HG03378 (cell line): Measurements from ENCODE around the gene PARS2.

ENCODE experiments used
- ATAC-seq: cut with Tn5 transposase; IDR thresholded peaks from one replicate; pipeline ENCODE4 v1.9.1; 2021; ENCODE audit warnings: mild to moderate bottlenecking, moderate library complexity; ENCODE audit not compliant: unreplicated experiment

PARS2 gene

GRCh38 chr1:54800041-54800898 is 35.9 kb upstream of the PARS2 start:
- no peak for ATAC-seq

GRCh38 chr1:54798769-54799641 is 34.7 kb upstream of the PARS2 start:
- peak; percentile 57 for ATAC-seq

GRCh38 chr1:54798206-54798605 is 33.9 kb upstream of the PARS2 start:
- ATAC-seq: no peak

DNA sequence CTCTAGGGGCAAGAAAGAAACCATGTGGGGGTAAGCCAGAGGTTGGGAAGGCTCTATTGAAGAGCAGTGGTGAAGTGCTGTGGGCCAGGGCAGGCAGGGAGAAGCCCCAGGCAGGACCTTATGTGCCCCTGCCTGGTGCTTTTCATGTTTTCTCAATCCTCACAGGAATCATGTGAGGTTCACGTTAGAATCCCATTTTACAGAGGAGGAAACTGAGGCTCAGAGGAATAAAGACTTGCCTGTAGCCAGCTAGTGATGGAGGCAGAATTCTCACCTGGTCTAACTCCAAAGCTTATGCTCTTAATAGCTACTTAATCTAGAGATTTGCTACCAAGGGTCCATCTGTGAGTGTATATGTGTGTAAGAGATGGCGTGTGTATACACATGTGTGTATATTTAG is 32.6 kb upstream of the PARS2 start:
- ATAC-seq: no peak

DNA sequence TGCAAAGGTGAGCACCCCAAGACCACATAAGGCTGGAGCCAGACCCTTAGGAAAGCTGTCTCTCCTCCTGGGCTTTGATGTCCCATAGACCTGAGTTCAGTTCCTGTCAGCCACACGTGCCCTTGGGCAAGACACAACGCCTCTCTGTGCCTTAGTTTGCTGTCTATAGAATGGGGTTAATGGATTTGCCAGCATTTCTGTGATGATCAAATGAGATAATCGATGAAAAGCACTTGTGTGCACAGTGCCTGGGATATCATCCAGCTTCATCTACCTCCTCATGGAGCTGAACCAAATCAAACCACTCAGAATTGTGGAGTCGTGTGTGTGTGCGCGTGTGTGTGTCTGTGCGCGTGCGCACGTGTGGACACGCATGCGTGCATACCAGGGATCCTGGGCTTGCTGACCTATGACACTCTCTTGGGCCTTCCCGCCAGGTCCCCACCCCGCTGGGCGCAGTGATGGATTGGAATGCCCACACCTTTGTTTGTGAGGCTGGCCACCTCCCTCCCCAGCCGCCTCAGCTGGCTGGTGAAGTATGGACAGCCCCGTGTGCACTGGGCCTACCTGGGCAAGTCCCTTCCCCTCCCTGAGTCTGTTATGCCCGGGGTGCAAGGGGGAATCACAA is 31.6 kb upstream of the PARS2 start:
- no peak for ATAC-seq

DNA sequence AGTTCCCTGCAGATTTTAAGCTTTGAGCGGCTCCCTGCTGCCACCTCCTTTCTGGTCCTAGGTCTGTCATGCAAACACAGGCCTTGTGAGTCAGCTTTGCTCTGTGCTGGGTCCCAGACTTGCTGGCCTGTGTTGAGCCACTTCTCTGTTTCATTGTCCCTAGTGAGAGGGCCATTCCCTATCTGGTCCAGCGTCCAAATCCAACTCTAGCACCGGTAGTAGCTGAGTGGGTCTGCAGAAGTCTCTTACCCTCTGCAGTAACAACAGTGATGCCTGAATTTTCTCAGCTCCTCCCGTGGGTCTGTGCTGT is 31.0 kb upstream of the PARS2 start:
- ATAC-seq: no peak

GRCh38 chr1:54794451-54795355 is 30.4 kb upstream of the PARS2 start:
- ATAC-seq: no peak

DNA sequence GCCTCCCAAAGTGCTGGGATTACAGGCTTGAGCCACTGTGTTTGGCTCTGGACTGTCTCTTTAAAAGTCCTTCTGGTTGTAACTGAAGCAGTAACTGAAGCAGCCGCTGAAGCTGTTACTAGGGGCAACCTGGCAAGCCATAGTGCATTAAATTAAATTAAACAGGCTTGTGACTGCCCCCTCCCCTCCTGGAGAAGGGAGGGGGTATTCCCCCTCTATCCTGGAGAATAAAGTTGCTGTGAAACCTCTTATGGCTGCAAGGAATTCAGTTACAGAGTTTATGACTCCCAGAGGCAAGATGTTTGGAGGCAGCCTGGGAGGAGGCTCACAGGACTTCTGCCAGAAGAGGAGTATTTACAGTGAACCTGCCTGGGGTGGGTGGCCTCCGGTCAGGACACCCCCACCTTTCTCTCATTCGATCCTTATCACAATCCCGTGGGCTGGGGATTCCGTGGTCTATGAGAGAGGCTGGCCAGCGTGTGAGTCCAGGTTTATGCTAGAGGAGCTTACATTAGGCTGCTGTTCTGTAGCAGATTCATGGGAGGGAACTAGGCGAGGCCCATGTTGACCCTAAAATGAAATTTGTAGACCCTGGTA is 28.5 kb upstream of the PARS2 start:
- no peak for ATAC-seq

GRCh38 chr1:54791880-54792522 is 27.7 kb upstream of the PARS2 start:
- no peak for ATAC-seq

GRCh38 chr1:54788459-54788858 is 24.1 kb upstream of the PARS2 start:
- ATAC-seq: no peak

DNA sequence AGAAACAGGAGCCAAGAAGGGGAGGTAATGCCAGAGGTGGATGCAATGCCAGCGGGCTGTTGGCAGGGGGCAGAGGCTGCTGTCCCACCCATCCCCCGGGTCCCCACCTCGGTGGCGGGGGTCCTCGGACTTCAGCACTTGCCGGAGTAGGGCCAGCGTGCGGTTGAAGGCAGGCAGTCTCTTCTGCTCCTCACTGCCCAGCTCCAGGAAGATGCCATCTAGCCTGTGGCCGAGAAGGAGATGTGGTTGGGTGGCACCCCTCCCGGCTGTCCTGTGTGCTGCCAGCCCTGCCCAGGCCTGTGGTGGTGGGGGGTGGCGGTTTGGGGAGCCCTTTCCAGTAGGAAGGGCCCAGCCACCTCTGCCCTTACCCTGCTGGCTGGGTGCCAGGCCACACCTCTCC is 23.3 kb upstream of the PARS2 start:
- no peak for ATAC-seq

GRCh38 chr1:54786778-54787177 is 22.5 kb upstream of the PARS2 start:
- no peak for ATAC-seq

DNA sequence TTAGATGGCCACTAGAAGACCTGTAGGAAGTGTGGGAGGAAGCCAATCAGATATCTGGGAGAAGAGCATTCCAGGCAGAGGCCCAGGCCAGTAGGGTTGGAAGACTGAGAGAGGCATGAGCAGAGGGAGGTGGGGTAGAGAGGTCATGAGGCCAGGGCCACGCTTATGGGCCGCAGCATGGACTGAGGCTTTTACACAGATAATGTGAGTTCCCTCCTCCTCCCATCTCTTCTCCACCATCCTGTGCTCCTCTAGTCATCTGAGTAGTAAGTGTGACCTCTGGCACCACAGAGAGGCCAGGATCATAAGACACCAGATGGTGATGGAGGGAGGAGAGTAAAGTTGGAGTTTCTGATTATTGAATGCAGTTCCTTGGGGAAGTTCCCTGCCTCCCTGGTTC is 19.7 kb upstream of the PARS2 start:
- no peak for ATAC-seq

DNA sequence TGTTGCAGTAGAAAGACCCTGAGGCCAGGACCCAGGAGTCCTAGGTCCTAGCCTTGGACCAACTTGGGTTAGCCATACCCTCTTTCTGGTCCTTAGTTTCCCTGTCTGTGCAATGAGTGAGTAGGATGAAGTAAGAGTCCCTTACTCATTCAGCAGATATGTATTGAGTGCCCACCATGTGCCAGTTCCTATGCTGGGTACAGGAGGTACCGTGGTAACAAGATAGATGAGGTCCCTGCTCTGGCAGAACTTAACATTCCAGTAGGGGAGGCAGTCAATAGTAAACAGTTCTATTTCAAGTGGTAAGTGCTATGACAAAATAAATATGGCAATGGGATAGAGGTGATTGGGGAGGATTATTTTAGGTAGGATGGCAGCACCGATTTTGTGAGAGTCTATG is 18.3 kb upstream of the PARS2 start:
- no peak for ATAC-seq

- ATAC-seq: no peak
Measured at GRCh38 chr1:54782156-54782555, 17.8 kb upstream of the PARS2 start.

DNA sequence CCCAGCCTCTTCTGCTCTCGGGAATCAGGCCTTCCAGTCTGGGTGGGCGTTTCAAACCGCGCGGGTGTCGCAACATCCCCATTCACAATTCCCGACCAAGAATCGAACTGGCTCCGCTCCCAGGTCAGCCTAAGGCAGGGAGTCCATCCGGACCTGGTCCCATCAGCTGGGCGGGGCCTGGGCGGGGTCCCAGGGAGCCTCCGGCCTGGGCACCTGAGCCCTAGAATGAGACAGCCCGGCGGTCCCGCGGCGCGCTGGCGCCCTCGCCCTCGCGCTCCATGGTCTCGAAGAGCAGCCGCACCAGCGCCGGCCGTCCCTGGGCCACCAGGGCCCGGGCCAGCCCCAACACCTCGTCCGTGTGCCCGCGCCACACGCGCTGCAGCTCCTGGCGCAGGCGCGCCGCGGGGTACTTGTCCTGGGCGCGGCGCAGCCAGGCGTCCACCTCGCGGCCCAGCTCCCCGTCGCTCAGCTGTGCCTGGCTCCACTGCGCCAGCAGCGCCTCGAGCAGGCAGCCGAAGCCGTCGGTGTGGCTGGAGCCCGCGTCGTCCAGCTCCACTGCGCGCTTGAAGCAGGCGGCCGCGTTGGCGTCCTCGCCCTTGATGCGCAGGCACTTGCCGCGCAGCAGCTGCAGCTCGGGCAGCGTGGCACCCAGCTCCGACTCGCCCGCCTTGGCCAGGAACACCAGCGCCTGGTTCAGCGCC is 16.9 kb upstream of the PARS2 start:
- ATAC-seq: no peak

GRCh38 chr1:54777431-54777830 is 13.1 kb upstream of the PARS2 start:
- no peak for ATAC-seq

DNA sequence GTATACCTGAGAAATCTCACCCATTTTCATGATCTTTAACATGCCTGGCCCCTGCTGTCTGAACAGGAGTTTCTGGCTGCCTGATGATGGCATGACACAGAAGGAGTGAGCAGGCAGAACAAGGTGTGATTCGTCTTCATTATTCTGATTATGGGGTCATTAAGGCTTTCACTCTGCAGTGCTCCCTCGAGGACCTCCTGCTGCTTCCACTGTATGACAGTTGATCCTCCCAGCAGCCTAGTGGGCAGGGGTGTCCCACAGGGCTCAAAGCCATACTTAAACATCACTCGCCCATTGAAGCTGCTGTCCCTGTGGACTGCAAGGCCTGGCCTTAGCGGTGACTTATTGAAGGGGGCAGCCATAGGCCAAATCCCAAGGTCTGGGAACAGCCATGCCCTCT is 12.7 kb upstream of the PARS2 start:
- ATAC-seq: no peak
